SK-N-SH (cell line): ENCODE results near the gene CALU. TPM values are rescaled to one million over a fixed set of nuclear protein-coding genes. Genes with fewer than 3 reads are reported as not detected.

ENCODE experiments used
- CTCF ChIA-PET: fragments of 300-600, 350-600 bp; formaldehyde crosslinking; extraction: SDS; loops from one replicate; lab custom pipeline; 2021; lab: Yijun Ruan, JAX
- POLR2A ChIA-PET: fragments of 350-600 bp; sonication (Branson Sonifier 250); formaldehyde crosslinking; extraction: SDS; loops from one replicate; lab custom pipeline; 2020; ENCODE audit warnings: antibody characterized with exemption, inconsistent platforms; lab: Yijun Ruan, JAX
- DNase-seq: peaks from one replicate; pipeline ENCODE4 v3.0.0; 2012
- H2AFZ ChIP-seq: fragments of 200-600 bp; sonication (generic); 2 replicates; pipeline ENCODE4 v1.8.1; 2016; ENCODE audit warnings: antibody characterized with exemption, mild to moderate bottlenecking, low read depth
- H3F3A ChIP-seq: fragments of 200-600 bp; sonication (generic); replicated peaks from 2 replicates; pipeline ENCODE3; 2016; ENCODE audit warnings: antibody characterized with exemption, mild to moderate bottlenecking; ENCODE audit not compliant: insufficient read depth
- H3K27ac ChIP-seq, 2 experiments: fragments of 200-500 bp in 1 of 2; fragments of 200-600 bp in 1 of 2; sonication (Bioruptor generic) in 1 of 2; sonication (generic), shearing (Covaris generic) in 1 of 2; 2 replicates each; pipeline versions ENCODE4 v1.5.1 to v1.6.1; 2014 to 2016; ENCODE audit warnings: low read depth in 2 of 2, inconsistent platforms in 1 of 2, low read length in 1 of 2, mild to moderate bottlenecking in 1 of 2, mixed read lengths in 1 of 2
- H3K27me3 ChIP-seq: fragments of 200-600 bp; sonication (generic), shearing (Covaris generic); 2 replicates; pipeline ENCODE4 v1.6.1; 2016; ENCODE audit warnings: mixed run types; ENCODE audit not compliant: insufficient read depth
- H3K36me3 ChIP-seq, 2 experiments: fragments of 200-500 bp in 1 of 2; fragments of 200-600 bp in 1 of 2; sonication (Bioruptor generic) in 1 of 2; sonication (generic) in 1 of 2; replicated peaks in 1 of 2; 2 replicates each; pipeline versions ENCODE3 to v1.5.1; 2014 to 2016; ENCODE audit warnings: low read length in 1 of 2, mild to moderate bottlenecking in 1 of 2; ENCODE audit not compliant: insufficient read depth in 2 of 2, control insufficient read depth in 1 of 2
- H3K4me1 ChIP-seq, 2 experiments: fragments of 200-500 bp in 1 of 2; fragments of 200-600 bp in 1 of 2; sonication (Bioruptor generic) in 1 of 2; sonication (generic), shearing (Covaris generic) in 1 of 2; 2 replicates each; pipeline versions ENCODE4 v1.5.1 to v1.6.1; 2014 to 2016; ENCODE audit warnings: low read depth in 1 of 2, low read length in 1 of 2, mixed run types in 1 of 2; ENCODE audit not compliant: insufficient read depth in 2 of 2, control insufficient read depth in 1 of 2
- H3K4me2 ChIP-seq: fragments of 200-600 bp; sonication (generic), shearing (Covaris generic); 2 replicates; pipeline ENCODE4 v1.6.1; 2017; ENCODE audit warnings: mixed run types
- H3K4me3 ChIP-seq, 2 experiments: fragments of 200-500 bp in 1 of 2; fragments of 200-600 bp in 1 of 2; sonication (Bioruptor generic) in 1 of 2; sonication (generic), shearing (Covaris generic) in 1 of 2; 2 replicates each; pipeline versions ENCODE4 v1.5.1 to v1.8.1; 2014 to 2016; ENCODE audit warnings: low read depth in 2 of 2, inconsistent platforms in 1 of 2, low read length in 1 of 2, mild to moderate bottlenecking in 1 of 2, mixed read lengths in 1 of 2, moderate library complexity in 1 of 2
- H3K79me2 ChIP-seq: fragments of 200-600 bp; sonication (generic); 2 replicates; pipeline ENCODE4 v1.8.1; 2017; ENCODE audit warnings: mild to moderate bottlenecking; ENCODE audit not compliant: insufficient read depth
- H3K9ac ChIP-seq: fragments of 200-600 bp; sonication (generic); 2 replicates; pipeline ENCODE4 v1.6.1; 2017; ENCODE audit warnings: mixed run types
- H3K9me2 ChIP-seq: fragments of 200-600 bp; sonication (generic); 2 replicates; pipeline ENCODE4 v1.6.1; 2017; ENCODE audit warnings: mixed run types
- H3K9me3 ChIP-seq: fragments of 200-600 bp; sonication (generic); 2 replicates; pipeline ENCODE4 v1.6.1; 2017; ENCODE audit warnings: mixed run types, mild to moderate bottlenecking, moderate library complexity
- H4K20me1 ChIP-seq: fragments of 200-600 bp; sonication (generic); 2 replicates; pipeline ENCODE4 v1.6.1; 2017; ENCODE audit warnings: mild to moderate bottlenecking, mixed run types; ENCODE audit not compliant: insufficient read depth
- CHD2 ChIP-seq: fragments of 150-350 bp; IDR thresholded peaks from 2 replicates; pipeline ENCODE4 v1.6.1; 2018; ENCODE audit warnings: low read length; ENCODE audit not compliant: partially characterized antibody
- ELF1 ChIP-seq: IDR thresholded peaks from 2 replicates; pipeline ENCODE4 v1.4.0; 2012
- EP300 ChIP-seq, 2 experiments: IDR thresholded peaks; 2 replicates each; pipeline versions ENCODE4 v1.4.0 to v1.6.1; 2012; ENCODE audit warnings: borderline replicate concordance in 1 of 2, low read depth in 1 of 2, low read length in 1 of 2
- FOSL2 ChIP-seq: IDR thresholded peaks from 2 replicates; pipeline ENCODE4 v1.4.0; 2012; ENCODE audit warnings: low read depth, mild to moderate bottlenecking, moderate library complexity, borderline replicate concordance
- FOXJ3 ChIP-seq: sonication (generic); formaldehyde crosslinking; IDR thresholded peaks from 2 replicates; pipeline ENCODE4 v1.5.1; 2020; ENCODE audit warnings: mild to moderate bottlenecking, missing genetic modification reagents
- FOXM1 ChIP-seq: IDR thresholded peaks from 2 replicates; pipeline ENCODE4 v1.4.0; 2012; ENCODE audit warnings: low read depth, mild to moderate bottlenecking
- MEF2A ChIP-seq: IDR thresholded peaks from 2 replicates; pipeline ENCODE4 v1.4.0; 2012; ENCODE audit warnings: low read depth, borderline replicate concordance
- MXI1 ChIP-seq: IDR thresholded peaks from 2 replicates; pipeline ENCODE4 v1.6.1; 2012; ENCODE audit warnings: mild to moderate bottlenecking, low read depth, low read length, improper control_type of control experiment
- NRF1 ChIP-seq: IDR thresholded peaks from 2 replicates; pipeline ENCODE4 v1.6.1; 2012; ENCODE audit warnings: low read depth, mild to moderate bottlenecking, low read length
- PBX3 ChIP-seq: IDR thresholded peaks from 2 replicates; pipeline ENCODE4; 2012
- RCOR1 ChIP-seq: fragments of 150-350 bp; IDR thresholded peaks from 2 replicates; pipeline ENCODE4 v1.6.1; 2017; ENCODE audit warnings: antibody characterized with exemption, low read length
- SIN3A ChIP-seq: IDR thresholded peaks from 2 replicates; pipeline ENCODE4 v1.6.1; 2012; ENCODE audit warnings: low read depth, mild to moderate bottlenecking, low read length, moderate library complexity, borderline replicate concordance
- SMC3 ChIP-seq: IDR thresholded peaks from 2 replicates; pipeline ENCODE4 v1.6.1; 2012; ENCODE audit warnings: low read depth, low read length, improper control_type of control experiment
- TCF12 ChIP-seq: IDR thresholded peaks from 2 replicates; pipeline ENCODE4 v1.4.0; 2012
- USF1 ChIP-seq: IDR thresholded peaks from 2 replicates; pipeline ENCODE4 v1.4.0; 2012; ENCODE audit warnings: low read depth, borderline replicate concordance
- YY1 ChIP-seq: IDR thresholded peaks from 2 replicates; pipeline ENCODE4 v1.4.0; 2012; ENCODE audit warnings: low read depth, mild to moderate bottlenecking
- WGBS: methylation state at CpG from one replicate; pipeline ENCODE4 v1.1.6; 2017; ENCODE audit warnings: low lambda C conversion rate; 5-methylcytosine and 5-hydroxymethylcytosine counted together
- polyA plus RNA-seq, 3 experiments: library from polyadenylated mRNA; depleted of rRNA; stranded (reverse); fragments of >200 nt; gene quantifications; 2 replicates each; pipeline ENCODE4 v1.2.3, GENCODE V29; 2012
- TF ChIP-seq, protein P1 (sequence below): IDR thresholded peaks from 2 replicates; pipeline ENCODE4 v1.6.1; 2012; ENCODE audit warnings: mild to moderate bottlenecking, low read depth, low read length, moderate library complexity
- TF ChIP-seq, protein P2 (sequence below): IDR thresholded peaks from 2 replicates; pipeline ENCODE4 v1.4.0; 2012; ENCODE audit warnings: low read depth, borderline replicate concordance

CALU gene
- polyA plus RNA-seq, 1 of the 3 experiments (the other 2 are of a cell fraction) = 195 TPM

GRCh38 chr7:128800567-128800966 is 61.4 kb downstream of the CALU start:
- no peak for TF ChIP-seq MXI1
- TF ChIP-seq, protein P1, sequence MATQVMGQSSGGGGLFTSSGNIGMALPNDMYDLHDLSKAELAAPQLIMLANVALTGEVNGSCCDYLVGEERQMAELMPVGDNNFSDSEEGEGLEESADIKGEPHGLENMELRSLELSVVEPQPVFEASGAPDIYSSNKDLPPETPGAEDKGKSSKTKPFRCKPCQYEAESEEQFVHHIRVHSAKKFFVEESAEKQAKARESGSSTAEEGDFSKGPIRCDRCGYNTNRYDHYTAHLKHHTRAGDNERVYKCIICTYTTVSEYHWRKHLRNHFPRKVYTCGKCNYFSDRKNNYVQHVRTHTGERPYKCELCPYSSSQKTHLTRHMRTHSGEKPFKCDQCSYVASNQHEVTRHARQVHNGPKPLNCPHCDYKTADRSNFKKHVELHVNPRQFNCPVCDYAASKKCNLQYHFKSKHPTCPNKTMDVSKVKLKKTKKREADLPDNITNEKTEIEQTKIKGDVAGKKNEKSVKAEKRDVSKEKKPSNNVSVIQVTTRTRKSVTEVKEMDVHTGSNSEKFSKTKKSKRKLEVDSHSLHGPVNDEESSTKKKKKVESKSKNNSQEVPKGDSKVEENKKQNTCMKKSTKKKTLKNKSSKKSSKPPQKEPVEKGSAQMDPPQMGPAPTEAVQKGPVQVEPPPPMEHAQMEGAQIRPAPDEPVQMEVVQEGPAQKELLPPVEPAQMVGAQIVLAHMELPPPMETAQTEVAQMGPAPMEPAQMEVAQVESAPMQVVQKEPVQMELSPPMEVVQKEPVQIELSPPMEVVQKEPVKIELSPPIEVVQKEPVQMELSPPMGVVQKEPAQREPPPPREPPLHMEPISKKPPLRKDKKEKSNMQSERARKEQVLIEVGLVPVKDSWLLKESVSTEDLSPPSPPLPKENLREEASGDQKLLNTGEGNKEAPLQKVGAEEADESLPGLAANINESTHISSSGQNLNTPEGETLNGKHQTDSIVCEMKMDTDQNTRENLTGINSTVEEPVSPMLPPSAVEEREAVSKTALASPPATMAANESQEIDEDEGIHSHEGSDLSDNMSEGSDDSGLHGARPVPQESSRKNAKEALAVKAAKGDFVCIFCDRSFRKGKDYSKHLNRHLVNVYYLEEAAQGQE = no peak
- TF ChIP-seq FOXM1 = no peak
- no peak for TF ChIP-seq SMC3
- TF ChIP-seq ELF1 = no peak
- TF ChIP-seq, protein P2, sequence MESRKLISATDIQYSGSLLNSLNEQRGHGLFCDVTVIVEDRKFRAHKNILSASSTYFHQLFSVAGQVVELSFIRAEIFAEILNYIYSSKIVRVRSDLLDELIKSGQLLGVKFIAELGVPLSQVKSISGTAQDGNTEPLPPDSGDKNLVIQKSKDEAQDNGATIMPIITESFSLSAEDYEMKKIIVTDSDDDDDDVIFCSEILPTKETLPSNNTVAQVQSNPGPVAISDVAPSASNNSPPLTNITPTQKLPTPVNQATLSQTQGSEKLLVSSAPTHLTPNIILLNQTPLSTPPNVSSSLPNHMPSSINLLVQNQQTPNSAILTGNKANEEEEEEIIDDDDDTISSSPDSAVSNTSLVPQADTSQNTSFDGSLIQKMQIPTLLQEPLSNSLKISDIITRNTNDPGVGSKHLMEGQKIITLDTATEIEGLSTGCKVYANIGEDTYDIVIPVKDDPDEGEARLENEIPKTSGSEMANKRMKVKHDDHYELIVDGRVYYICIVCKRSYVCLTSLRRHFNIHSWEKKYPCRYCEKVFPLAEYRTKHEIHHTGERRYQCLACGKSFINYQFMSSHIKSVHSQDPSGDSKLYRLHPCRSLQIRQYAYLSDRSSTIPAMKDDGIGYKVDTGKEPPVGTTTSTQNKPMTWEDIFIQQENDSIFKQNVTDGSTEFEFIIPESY = no peak
- TF ChIP-seq NRF1 = no peak
- TF ChIP-seq CHD2 = no peak
- no peak for TF ChIP-seq EP300 (IDR thresholded peaks at IDR 0.05; ENCODE audit: borderline replicate concordance in 1 of 2, low read depth in 1 of 2, low read length in 1 of 2)
- no peak for TF ChIP-seq RCOR1
- no peak for TF ChIP-seq PBX3
- no peak for TF ChIP-seq FOSL2
- TF ChIP-seq FOXJ3 = no peak
- no peak for TF ChIP-seq TCF12
- no peak for TF ChIP-seq USF1
- no peak for TF ChIP-seq SIN3A
- TF ChIP-seq YY1 = no peak
- TF ChIP-seq MEF2A = no peak
- H3K9me3 ChIP-seq = no peaks in the 10 kb centered on the region
- no peak overlapping the region for H3K27ac ChIP-seq
- H3K9ac ChIP-seq = no peak overlapping the region
- no peaks in the 10 kb centered on the region for H3K27me3 ChIP-seq
- H3K4me2 ChIP-seq = no peak overlapping the region
- no peak overlapping the region for H3K4me3 ChIP-seq
- POLR2A ChIA-PET = no interaction called here
- H3K4me1 ChIP-seq = 0 out of 4 replicates have a peak, but pooled peaks cover 0 to 6% of the 10 kb centered on the region in 2 experiments
- no peaks in the 10 kb centered on the region for H3K9me2 ChIP-seq
- H3K79me2 ChIP-seq = no peaks in the 10 kb centered on the region
- CTCF ChIA-PET = interaction anchor here (0.6 to 1.3 kb wide), 3 partner anchors 9 to 130 kb away, joined by 3 read pairs; no protein-coding TSS in a partner anchor
- no peak for DNase-seq
- H4K20me1 ChIP-seq = no peaks in the 10 kb centered on the region
- WGBS = 74% methylated on average over 3 of the region's 3 CpGs
- H2AFZ ChIP-seq = no peak overlapping the region
- peaks cover 28 to 31% of the 10 kb centered on the region in 2 experiments for H3K36me3 ChIP-seq
- H3F3A ChIP-seq = peaks cover 8% of the 10 kb centered on the region
